Liver (tissue), 9 donors: Measurements from ENCODE around the gene LGALS9. TPM values are rescaled to one million over a fixed set of nuclear protein-coding genes. Genes with fewer than 3 reads are reported as not detected.
"Not testable (repeated sequence)": the region's sequence is repeated elsewhere in the genome, so short reads cannot be mapped to it uniquely, and the experiment has no call there.

Experiments
- DNase-seq: peaks from one replicate; pipeline ENCODE4 v3.0.0-alpha.2; 2017; ENCODE audit warnings: low spot score
- H3K27ac ChIP-seq, 2 donors: one replicate each; pipeline ENCODE4 v1.7.0; 2013; ENCODE audit warnings: inconsistent platforms in 2 of 2, low read length in 2 of 2, control low read depth in 1 of 2, low read depth in 1 of 2, mild to moderate bottlenecking in 1 of 2
- H3K27me3 ChIP-seq, 4 donors: one replicate each; pipeline versions ENCODE4 v1.6.1 to v1.7.0; 2013; ENCODE audit warnings: low read length in 3 of 4, inconsistent platforms in 1 of 4, mild to moderate bottlenecking in 1 of 4, moderate library complexity in 1 of 4; ENCODE audit not compliant: control insufficient read depth in 4 of 4, insufficient read depth in 4 of 4
- H3K36me3 ChIP-seq, 4 donors: one replicate each; pipeline versions ENCODE4 v1.6.1 to v1.7.0; 2013; ENCODE audit warnings: low read length in 3 of 4, mild to moderate bottlenecking in 3 of 4, low read depth in 1 of 4, moderate library complexity in 1 of 4; ENCODE audit not compliant: control insufficient read depth in 4 of 4, insufficient read depth in 3 of 4
- H3K4me1 ChIP-seq, 4 donors: one replicate each; pipeline versions ENCODE4 v1.6.1 to v1.7.0; 2013; ENCODE audit warnings: low read length in 3 of 4, mild to moderate bottlenecking in 3 of 4, moderate library complexity in 1 of 4; ENCODE audit not compliant: control insufficient read depth in 4 of 4, insufficient read depth in 4 of 4
- H3K4me3 ChIP-seq, 3 donors: one replicate each; pipeline versions ENCODE4 v1.6.1 to v1.7.0; 2013; ENCODE audit warnings: low read length in 3 of 3, control low read depth in 1 of 3, low read depth in 1 of 3, mild to moderate bottlenecking in 1 of 3
- H3K9ac ChIP-seq, 2 donors: one replicate each; pipeline ENCODE4 v1.7.0; 2013; ENCODE audit warnings: low read length in 2 of 2, mild to moderate bottlenecking in 2 of 2, moderate library complexity in 2 of 2, control low read depth in 1 of 2, low read depth in 1 of 2
- H3K9me3 ChIP-seq, 4 donors: one replicate each; pipeline versions ENCODE4 v1.6.1 to v1.7.0; 2013; ENCODE audit warnings: low read length in 3 of 4; ENCODE audit not compliant: control insufficient read depth in 4 of 4
- FOXA1 ChIP-seq: IDR thresholded peaks from 2 replicates; pipeline ENCODE4 v1.6.1; 2016; ENCODE audit warnings: antibody characterized with exemption
- FOXA2 ChIP-seq: IDR thresholded peaks from 2 replicates; pipeline ENCODE4 v1.6.1; 2016; ENCODE audit warnings: antibody characterized with exemption
- GABPA ChIP-seq, 2 donors: IDR thresholded peaks in 1 of 2; conservative IDR thresholded peaks in 1 of 2; 2 replicates each; pipeline ENCODE4 v1.6.1; 2016; ENCODE audit warnings: antibody characterized with exemption in 2 of 2, mild to moderate bottlenecking in 1 of 2, moderate library complexity in 1 of 2
- HNF4A ChIP-seq, 2 donors: conservative IDR thresholded peaks; 2 replicates each; pipeline ENCODE4 v1.6.1; 2016; ENCODE audit warnings: antibody characterized with exemption in 2 of 2, mild to moderate bottlenecking in 2 of 2
- HNF4G ChIP-seq: IDR thresholded peaks from 2 replicates; pipeline ENCODE4 v1.6.1; 2016; ENCODE audit warnings: antibody characterized with exemption
- JUND ChIP-seq, 2 donors: IDR thresholded peaks; 2 replicates each; pipeline ENCODE4 v1.6.1; 2016; ENCODE audit warnings: antibody characterized with exemption in 2 of 2
- NR2F2 ChIP-seq: IDR thresholded peaks from 2 replicates; pipeline ENCODE4 v1.6.1; 2016; ENCODE audit warnings: antibody characterized with exemption
- RAD21 ChIP-seq, 2 donors: IDR thresholded peaks; 2 replicates each; pipeline ENCODE4 v1.6.1; 2016; ENCODE audit warnings: antibody characterized with exemption in 2 of 2, mild to moderate bottlenecking in 2 of 2
- RXRA ChIP-seq, 2 donors: IDR thresholded peaks; 2 replicates each; pipeline ENCODE4 v1.6.1; 2017 to 2018; ENCODE audit warnings: antibody characterized with exemption in 2 of 2, mild to moderate bottlenecking in 1 of 2
- SP1 ChIP-seq: IDR thresholded peaks from 2 replicates; pipeline ENCODE4 v1.6.1; 2018; ENCODE audit warnings: antibody characterized with exemption, mild to moderate bottlenecking
- TAF1 ChIP-seq: conservative IDR thresholded peaks from 2 replicates; pipeline ENCODE4 v1.6.1; 2016; ENCODE audit warnings: antibody characterized with exemption, mild to moderate bottlenecking
- YY1 ChIP-seq: IDR thresholded peaks from 2 replicates; pipeline ENCODE4 v1.6.1; 2016; ENCODE audit warnings: antibody characterized with exemption, mild to moderate bottlenecking
- WGBS: extraction: QIAGEN DNeasy Blood & Tissue Kit; methylation state at CpG from one replicate; pipeline ENCODE4 v1.1.7; 2013; 5-methylcytosine and 5-hydroxymethylcytosine counted together
- polyA plus RNA-seq, 2 donors: library from polyadenylated mRNA; stranded (reverse) in 1 of 2; unstranded in 1 of 2; fragments of 200-250 nt in 1 of 2; fragments of >200 nt in 1 of 2; fragmentation: Nextera tagmentation in 1 of 2; extraction: Ambion mirVana in 1 of 2; gene quantifications; one replicate each; pipeline versions ENCODE4 v1.2.1 to v1.2.3, GENCODE V29; 2013 to 2015
- total RNA-seq, 2 donors: library from RNA; depleted of rRNA; stranded (reverse); fragments of >200 nt; gene quantifications; one replicate each; pipeline ENCODE4 v1.2.3, GENCODE V29; 2014
- TF ChIP-seq, protein P1 (sequence below): IDR thresholded peaks from 2 replicates; pipeline ENCODE4 v1.6.1; 2016; ENCODE audit warnings: antibody characterized with exemption, mild to moderate bottlenecking
- TF ChIP-seq, protein P2 (sequence below): IDR thresholded peaks from 2 replicates; pipeline ENCODE4 v1.6.1; 2016; ENCODE audit warnings: antibody characterized with exemption
- TF ChIP-seq, protein P3 (sequence below): IDR thresholded peaks from 2 replicates; pipeline ENCODE4 v1.6.1; 2016; ENCODE audit warnings: antibody characterized with exemption
- TF ChIP-seq, protein P4 (sequence below): IDR thresholded peaks from 2 replicates; pipeline ENCODE4 v1.6.1; 2016; ENCODE audit warnings: antibody characterized with exemption
- TF ChIP-seq, protein P5 (sequence below): fragments of 150-350 bp; IDR thresholded peaks from 2 replicates; pipeline ENCODE4 v1.5.1; 2017; ENCODE audit warnings: improper control_type of control experiment, low read depth, low read length; ENCODE audit not compliant: missing input control
- donor health status: healthy.
- donor health status: healthy.
- donor health status: healthy.
- donor health status: healthy.
- donor health status: healthy.

The LGALS9 gene
- total and polyA plus RNA-seq, 4 donors: 6.1 to 24.7 (median 13.5) TPM

DNA sequence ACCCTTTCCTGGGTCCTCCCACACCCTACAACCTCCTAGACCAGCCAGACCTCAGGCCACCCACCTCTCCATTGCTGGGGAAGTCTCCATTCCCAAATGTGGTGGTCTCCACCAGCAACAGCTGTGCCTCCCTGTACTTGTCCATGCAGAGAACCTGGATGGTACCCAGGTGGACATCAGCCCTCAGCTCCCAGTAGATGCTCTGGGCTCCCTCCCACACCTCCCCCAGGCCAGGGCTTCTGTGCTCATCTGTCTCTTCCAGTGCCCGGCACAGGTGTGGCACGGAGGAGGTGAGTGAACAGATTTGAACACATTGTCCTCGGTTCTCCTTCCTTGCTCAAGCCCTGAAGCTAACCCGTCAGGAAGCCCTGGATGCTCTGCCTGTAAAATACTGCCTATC is 34.6 kb downstream of the LGALS9 start (continued):
- TF ChIP-seq, protein P1, sequence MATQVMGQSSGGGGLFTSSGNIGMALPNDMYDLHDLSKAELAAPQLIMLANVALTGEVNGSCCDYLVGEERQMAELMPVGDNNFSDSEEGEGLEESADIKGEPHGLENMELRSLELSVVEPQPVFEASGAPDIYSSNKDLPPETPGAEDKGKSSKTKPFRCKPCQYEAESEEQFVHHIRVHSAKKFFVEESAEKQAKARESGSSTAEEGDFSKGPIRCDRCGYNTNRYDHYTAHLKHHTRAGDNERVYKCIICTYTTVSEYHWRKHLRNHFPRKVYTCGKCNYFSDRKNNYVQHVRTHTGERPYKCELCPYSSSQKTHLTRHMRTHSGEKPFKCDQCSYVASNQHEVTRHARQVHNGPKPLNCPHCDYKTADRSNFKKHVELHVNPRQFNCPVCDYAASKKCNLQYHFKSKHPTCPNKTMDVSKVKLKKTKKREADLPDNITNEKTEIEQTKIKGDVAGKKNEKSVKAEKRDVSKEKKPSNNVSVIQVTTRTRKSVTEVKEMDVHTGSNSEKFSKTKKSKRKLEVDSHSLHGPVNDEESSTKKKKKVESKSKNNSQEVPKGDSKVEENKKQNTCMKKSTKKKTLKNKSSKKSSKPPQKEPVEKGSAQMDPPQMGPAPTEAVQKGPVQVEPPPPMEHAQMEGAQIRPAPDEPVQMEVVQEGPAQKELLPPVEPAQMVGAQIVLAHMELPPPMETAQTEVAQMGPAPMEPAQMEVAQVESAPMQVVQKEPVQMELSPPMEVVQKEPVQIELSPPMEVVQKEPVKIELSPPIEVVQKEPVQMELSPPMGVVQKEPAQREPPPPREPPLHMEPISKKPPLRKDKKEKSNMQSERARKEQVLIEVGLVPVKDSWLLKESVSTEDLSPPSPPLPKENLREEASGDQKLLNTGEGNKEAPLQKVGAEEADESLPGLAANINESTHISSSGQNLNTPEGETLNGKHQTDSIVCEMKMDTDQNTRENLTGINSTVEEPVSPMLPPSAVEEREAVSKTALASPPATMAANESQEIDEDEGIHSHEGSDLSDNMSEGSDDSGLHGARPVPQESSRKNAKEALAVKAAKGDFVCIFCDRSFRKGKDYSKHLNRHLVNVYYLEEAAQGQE: no peak

DNA sequence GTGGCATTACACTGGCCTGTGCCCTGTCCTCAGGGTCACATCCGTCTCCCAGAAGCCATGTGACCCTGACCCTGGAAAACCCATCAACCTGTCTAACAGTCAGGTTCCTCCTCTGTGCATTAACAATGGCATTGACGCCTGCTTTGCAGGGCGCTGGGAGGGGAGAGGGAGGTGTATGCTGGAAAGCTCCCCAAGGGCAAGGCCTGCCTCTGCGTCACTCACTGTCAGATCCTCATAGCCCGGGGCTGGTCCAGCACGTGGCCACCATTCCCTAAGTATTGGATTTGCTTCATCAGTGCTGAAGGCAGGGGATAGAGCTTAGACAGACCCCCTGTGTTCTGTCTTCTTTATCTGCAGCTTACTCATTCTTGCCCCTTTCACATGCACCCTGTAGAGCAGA is 35.3 kb downstream of the LGALS9 start:
- not testable (repeated sequence) for H3K9me3 ChIP-seq, DNase-seq, H3K4me1 ChIP-seq, H3K27me3 ChIP-seq, H3K27ac ChIP-seq, H3K9ac ChIP-seq, H3K36me3 ChIP-seq, H3K4me3 ChIP-seq
- WGBS: 80% methylated on average over 6 of the region's 6 CpGs

DNA sequence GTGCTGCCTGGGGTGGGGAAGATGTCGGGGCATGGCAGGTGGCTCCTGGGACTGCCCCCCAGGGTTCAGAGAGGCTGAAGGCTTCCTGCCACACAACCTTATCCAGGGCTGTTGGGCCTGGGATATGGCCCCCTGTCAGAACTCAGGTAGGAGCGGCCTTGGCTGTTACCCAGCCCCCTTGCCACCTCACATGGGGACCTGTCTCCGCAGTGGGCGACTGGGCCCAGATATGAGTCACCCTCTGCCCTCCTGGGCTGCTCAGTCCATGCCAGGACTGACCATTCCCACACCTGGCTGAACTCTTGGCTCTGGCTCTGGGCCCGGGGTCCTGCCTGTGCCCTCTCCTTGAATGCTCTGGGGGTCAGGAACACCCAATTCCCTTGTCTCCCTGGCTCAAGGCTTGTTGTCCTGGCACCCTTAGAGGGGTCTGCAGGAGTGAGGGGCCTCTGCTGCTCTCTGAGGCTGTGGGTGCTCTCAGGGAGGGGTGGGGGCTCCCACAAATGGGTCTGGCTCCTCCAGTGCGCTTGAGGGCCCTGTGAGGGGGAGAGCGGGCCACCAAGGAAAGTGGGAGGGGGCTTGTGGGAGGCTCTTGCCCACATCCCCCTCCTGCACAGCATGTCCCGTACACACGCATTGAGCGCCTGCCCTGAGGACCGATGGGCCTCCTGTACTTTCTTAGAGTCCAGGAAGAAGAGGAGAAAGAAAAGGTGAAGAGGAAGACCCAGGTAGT is 36.0 kb downstream of the LGALS9 start:
- peak; percentile 24 for DNase-seq
- 92% methylated on average over 11 of the region's 11 CpGs for WGBS
- Histone ChIP-seq H3K4me3 (no peak overlapping the region), H3K27ac (no peak overlapping the region), H3K4me1 (no peaks in the 10 kb centered on the region), H3K27me3 (no peaks in the 10 kb centered on the region), H3K9me3 (no peaks in the 10 kb centered on the region), H3K36me3 (no peaks in the 10 kb centered on the region), H3K9ac (no peak overlapping the region)
- TF ChIP-seq FOXA1 (no peak), NR2F2 (no peak), SP1 (no peak), RXRA (IDR thresholded peaks at IDR 0.05) (no peak), FOXA2 (no peak), HNF4G (no peak), TAF1 (no peak), JUND (IDR thresholded peaks at IDR 0.05) (no peak), GABPA (IDR thresholded peaks at IDR 0.05 in 1 of 2, conservative IDR thresholded peaks at IDR 0.05 in 1 of 2) (no peak), RAD21 (IDR thresholded peaks at IDR 0.05) (no peak), YY1 (no peak), HNF4A (conservative IDR thresholded peaks at IDR 0.05) (no peak)
- TF ChIP-seq, protein P2, sequence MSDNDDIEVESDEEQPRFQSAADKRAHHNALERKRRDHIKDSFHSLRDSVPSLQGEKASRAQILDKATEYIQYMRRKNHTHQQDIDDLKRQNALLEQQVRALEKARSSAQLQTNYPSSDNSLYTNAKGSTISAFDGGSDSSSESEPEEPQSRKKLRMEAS: no peak
- TF ChIP-seq, protein P3, sequence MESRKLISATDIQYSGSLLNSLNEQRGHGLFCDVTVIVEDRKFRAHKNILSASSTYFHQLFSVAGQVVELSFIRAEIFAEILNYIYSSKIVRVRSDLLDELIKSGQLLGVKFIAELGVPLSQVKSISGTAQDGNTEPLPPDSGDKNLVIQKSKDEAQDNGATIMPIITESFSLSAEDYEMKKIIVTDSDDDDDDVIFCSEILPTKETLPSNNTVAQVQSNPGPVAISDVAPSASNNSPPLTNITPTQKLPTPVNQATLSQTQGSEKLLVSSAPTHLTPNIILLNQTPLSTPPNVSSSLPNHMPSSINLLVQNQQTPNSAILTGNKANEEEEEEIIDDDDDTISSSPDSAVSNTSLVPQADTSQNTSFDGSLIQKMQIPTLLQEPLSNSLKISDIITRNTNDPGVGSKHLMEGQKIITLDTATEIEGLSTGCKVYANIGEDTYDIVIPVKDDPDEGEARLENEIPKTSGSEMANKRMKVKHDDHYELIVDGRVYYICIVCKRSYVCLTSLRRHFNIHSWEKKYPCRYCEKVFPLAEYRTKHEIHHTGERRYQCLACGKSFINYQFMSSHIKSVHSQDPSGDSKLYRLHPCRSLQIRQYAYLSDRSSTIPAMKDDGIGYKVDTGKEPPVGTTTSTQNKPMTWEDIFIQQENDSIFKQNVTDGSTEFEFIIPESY: no peak
- TF ChIP-seq, protein P1: no peak
- TF ChIP-seq, protein P4, sequence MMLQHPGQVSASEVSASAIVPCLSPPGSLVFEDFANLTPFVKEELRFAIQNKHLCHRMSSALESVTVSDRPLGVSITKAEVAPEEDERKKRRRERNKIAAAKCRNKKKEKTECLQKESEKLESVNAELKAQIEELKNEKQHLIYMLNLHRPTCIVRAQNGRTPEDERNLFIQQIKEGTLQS: no peak
- TF ChIP-seq, protein P5, sequence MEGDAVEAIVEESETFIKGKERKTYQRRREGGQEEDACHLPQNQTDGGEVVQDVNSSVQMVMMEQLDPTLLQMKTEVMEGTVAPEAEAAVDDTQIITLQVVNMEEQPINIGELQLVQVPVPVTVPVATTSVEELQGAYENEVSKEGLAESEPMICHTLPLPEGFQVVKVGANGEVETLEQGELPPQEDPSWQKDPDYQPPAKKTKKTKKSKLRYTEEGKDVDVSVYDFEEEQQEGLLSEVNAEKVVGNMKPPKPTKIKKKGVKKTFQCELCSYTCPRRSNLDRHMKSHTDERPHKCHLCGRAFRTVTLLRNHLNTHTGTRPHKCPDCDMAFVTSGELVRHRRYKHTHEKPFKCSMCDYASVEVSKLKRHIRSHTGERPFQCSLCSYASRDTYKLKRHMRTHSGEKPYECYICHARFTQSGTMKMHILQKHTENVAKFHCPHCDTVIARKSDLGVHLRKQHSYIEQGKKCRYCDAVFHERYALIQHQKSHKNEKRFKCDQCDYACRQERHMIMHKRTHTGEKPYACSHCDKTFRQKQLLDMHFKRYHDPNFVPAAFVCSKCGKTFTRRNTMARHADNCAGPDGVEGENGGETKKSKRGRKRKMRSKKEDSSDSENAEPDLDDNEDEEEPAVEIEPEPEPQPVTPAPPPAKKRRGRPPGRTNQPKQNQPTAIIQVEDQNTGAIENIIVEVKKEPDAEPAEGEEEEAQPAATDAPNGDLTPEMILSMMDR: no peak
